ACC112 (cell line): ENCODE measurements around the gene FUS.
"Not testable (repeated sequence)": the region's sequence is repeated elsewhere in the genome, so short reads cannot be mapped to it uniquely, and the experiment has no call there.

Source experiments
- H2AFZ ChIP-seq: fragments of 200-600 bp; sonication (generic); one replicate; pipeline ENCODE4 v1.6.0; 2017; ENCODE audit warnings: antibody characterized with exemption, low read length; ENCODE audit not compliant: unreplicated experiment
- H3K27ac ChIP-seq: fragments of 200-600 bp; sonication (generic); 2 replicates; pipeline ENCODE4 v1.5.1; 2014; ENCODE audit warnings: low read depth, mild to moderate bottlenecking, antibody characterized with exemption, low read length, moderate library complexity
- H3K27me3 ChIP-seq: fragments of 200-600 bp; sonication (generic); 2 replicates; pipeline ENCODE4 v1.6.1; 2014; ENCODE audit warnings: mild to moderate bottlenecking, antibody characterized with exemption, low read length, moderate library complexity, mixed read lengths; ENCODE audit not compliant: insufficient read depth
- H3K36me3 ChIP-seq: fragments of 200-600 bp; sonication (generic); 2 replicates; pipeline ENCODE4 v1.6.1; 2016; ENCODE audit warnings: mild to moderate bottlenecking, antibody characterized with exemption, low read length, moderate library complexity, mixed read lengths; ENCODE audit not compliant: insufficient read depth
- H3K4me1 ChIP-seq: fragments of 200-600 bp; sonication (generic); one replicate; pipeline ENCODE4 v1.6.1; 2016; ENCODE audit warnings: low read length, mixed read lengths; ENCODE audit not compliant: insufficient read depth, unreplicated experiment, control insufficient read depth
- H3K4me3 ChIP-seq: fragments of 200-600 bp; sonication (generic); 2 replicates; pipeline ENCODE4 v1.5.1; 2014; ENCODE audit warnings: mild to moderate bottlenecking, low read depth, low read length
- H3K79me2 ChIP-seq: fragments of 200-600 bp; sonication (generic); one replicate; pipeline ENCODE4 v1.6.0; 2016; ENCODE audit warnings: low read length; ENCODE audit not compliant: control insufficient read depth, unreplicated experiment, insufficient read depth

Gene FUS

DNA sequence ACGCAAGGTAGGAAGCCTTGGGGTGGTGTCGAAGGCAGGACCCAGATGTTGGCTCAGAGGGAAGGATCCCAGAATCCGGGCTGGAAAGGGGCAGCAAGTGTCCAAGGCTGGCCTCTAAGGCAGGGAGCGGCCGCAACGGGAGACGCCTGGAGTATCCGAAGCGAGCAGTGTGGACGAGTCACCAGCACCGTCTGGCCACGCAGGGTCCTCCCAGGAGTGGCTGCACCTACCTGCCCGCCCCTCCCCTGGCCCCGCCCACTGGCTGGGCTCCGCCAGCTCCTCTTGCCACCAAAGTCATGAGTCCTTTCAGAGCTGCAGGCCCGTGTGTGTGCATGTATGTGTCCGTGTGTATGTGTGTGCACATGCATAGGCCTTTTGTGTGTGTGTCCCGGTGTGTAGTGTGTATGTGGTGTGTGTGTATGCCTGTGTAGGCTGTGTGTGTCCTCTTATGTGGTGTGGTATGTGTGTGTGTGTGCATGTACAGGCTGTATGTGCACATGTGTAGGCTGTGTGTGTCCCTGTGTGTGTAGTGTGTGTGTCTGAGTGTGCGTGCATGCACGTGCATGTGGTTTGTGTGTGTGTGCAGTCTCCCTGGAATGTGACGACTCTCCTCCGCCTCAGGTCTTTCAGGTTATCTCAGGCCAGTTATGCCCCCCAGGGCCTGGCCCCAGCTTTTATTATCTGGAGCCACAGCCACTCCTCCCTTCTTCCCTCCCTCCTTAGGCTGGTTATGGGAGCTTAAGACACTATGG lies 44.2 kb upstream of the FUS start, which contains the start of gene PRSS8:
TSS of gene PRSS8 (minus strand) at position 193 of the 752 bp plus-strand sequence. CDS start 229 bp downstream, outside the sequence.
- Histone ChIP-seq H3K36me3 (no peaks in the 10 kb centered on the region), H3K27me3 (no peaks in the 10 kb centered on the region), H2AFZ (no peak within 1 kb of the TSS), H3K27ac (no peak within 1 kb of the TSS), H3K4me3 (no peak within 1 kb of the TSS), H3K4me1 (peaks cover 36% of the 10 kb centered on the region), H3K79me2 (no peaks in the 10 kb centered on the region)

- Histone ChIP-seq H3K27me3 (no peaks in the 10 kb centered on the region), H3K4me3 (no peak overlapping the region), H3K79me2 (no peaks in the 10 kb centered on the region), H3K36me3 (no peaks in the 10 kb centered on the region), H3K27ac (no peak overlapping the region), H2AFZ (no peak overlapping the region), H3K4me1 (peaks cover 41% of the 10 kb centered on the region)
Observed at GRCh38 chr16:31136287-31136662, 43.7 kb upstream of the FUS start.

DNA sequence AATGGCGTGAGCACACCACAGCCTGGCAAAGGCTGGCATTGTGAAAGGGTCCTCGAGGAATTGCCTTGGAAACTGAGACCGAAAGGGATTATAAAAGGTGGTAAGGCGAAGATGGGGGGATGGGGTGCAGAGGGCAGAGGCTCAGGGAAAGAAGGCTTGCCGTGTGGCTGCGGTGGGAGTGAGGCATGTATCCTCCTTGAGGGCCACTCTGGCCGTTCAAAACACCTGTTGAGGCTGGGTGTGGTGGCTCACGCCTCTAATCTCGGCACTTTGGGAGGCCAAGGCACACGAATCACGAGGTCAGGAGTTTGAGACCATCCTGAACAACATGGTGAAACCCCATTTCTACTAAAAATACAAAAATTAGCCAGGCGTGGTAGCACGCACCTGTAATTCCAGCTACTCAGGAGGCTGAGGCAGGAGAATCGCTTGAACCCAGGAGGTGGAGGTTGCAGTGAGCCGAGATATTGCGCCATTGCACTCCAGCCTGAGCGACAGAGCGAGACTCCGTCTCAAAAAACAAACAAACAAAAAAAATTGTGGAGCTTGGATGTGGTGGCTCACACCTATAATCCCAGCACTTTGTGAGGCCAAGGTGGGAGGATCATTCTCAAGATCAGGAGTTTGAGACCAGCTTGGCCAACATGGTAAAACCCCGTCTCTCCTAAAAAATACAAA lies 43.0 kb upstream of the FUS start:
- peaks cover 47% of the 10 kb centered on the region for H3K4me1 ChIP-seq
- H3K27me3 ChIP-seq, H3K79me2 ChIP-seq, H3K36me3 ChIP-seq, H2AFZ ChIP-seq, H3K4me3 ChIP-seq, H3K27ac ChIP-seq: not testable (repeated sequence)

GRCh38 chr16:31138621-31139578 lies 41.0 kb upstream of the FUS start:
- no peaks in the 10 kb centered on the region for H3K79me2 ChIP-seq
- peak overlapping the region; percentile 56 for H3K4me3 ChIP-seq
- H2AFZ ChIP-seq: peak overlapping the region; percentile 57
- H3K27me3 ChIP-seq: no peaks in the 10 kb centered on the region
- H3K27ac ChIP-seq: peak overlapping the region; percentile 9; the same call in 1 of the 2 replicates
- H3K36me3 ChIP-seq: no peaks in the 10 kb centered on the region
- peaks cover 50% of the 10 kb centered on the region for H3K4me1 ChIP-seq

DNA sequence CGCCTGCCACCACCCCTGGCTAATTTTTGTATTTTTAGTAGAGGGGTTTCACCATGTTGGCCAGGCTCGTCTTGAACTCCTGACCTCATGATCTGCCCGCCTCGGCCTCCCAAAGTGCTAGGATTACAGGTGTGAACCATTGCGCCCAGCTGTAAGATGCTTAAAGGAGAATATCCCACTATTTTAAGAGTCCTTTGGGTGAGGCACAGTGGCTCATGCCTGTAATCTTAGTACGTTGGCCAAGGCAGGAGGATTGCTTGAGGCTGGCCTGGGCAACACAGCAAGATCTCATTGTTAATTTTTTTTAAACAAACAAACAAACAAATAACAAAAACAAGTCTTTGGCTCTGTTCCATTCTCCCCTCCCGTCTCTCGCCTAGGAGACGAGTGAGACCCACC lies 38.9 kb upstream of the FUS start:
- not testable (repeated sequence) for H2AFZ ChIP-seq, H3K27me3 ChIP-seq, H3K36me3 ChIP-seq, H3K79me2 ChIP-seq
- Histone ChIP-seq H3K4me3 (peak overlapping the region; percentile 59), H3K27ac (peak overlapping the region; percentile 74; the same call in 1 of the 2 replicates), H3K4me1 (peaks cover 38% of the 10 kb centered on the region)

DNA sequence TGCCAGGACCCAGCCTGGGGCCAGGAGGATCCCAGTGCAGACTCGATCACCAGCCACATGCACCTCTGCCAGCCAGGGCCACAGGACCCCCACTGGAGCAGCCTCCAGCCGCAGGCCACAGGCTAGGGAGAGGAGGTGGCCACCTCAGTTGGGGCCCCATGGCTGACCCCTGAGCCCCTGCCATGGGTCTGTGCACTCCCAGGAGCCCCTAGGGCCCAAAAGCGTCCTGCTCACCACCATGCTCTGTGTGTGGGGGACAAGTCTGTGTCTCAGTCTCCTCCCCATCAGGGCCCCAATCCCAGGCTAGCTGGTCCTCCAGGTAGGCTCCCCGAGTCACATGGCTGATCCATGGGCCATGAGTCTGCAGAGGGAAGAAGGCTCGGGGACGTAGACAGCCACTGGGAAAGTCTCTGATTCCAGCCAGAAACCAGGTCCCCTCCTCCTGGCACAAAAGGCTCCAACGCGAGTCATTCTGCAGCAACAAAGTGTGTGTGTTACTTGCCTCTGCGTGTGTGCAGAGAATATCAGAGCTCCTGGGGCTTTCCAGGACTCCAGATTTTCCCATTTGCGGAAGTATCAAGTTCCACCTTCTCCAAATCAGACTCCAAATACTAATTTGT lies 38.3 kb upstream of the FUS start:
- H3K4me1 ChIP-seq: peaks cover 38% of the 10 kb centered on the region
- H3K27ac ChIP-seq: peak overlapping the region; percentile 74
- peaks cover 9% of the 10 kb centered on the region; the same call in 1 of the 2 replicates for H3K27me3 ChIP-seq
- no peaks in the 10 kb centered on the region for H3K79me2 ChIP-seq
- H3K36me3 ChIP-seq: no peaks in the 10 kb centered on the region
- peak overlapping the region; percentile 26 for H2AFZ ChIP-seq
- peak overlapping the region; percentile 59 for H3K4me3 ChIP-seq

- Histone ChIP-seq H3K4me1 (peaks cover 38% of the 10 kb centered on the region), H3K36me3 (no peaks in the 10 kb centered on the region), H2AFZ (peak overlapping the region; percentile 97), H3K27me3 (peaks cover 14% of the 10 kb centered on the region), H3K79me2 (no peaks in the 10 kb centered on the region), H3K27ac (peak overlapping the region; percentile 74), H3K4me3 (peak overlapping the region; percentile 85)
Observed at GRCh38 chr16:31142109-31143010, 37.6 kb upstream of the FUS start.

DNA sequence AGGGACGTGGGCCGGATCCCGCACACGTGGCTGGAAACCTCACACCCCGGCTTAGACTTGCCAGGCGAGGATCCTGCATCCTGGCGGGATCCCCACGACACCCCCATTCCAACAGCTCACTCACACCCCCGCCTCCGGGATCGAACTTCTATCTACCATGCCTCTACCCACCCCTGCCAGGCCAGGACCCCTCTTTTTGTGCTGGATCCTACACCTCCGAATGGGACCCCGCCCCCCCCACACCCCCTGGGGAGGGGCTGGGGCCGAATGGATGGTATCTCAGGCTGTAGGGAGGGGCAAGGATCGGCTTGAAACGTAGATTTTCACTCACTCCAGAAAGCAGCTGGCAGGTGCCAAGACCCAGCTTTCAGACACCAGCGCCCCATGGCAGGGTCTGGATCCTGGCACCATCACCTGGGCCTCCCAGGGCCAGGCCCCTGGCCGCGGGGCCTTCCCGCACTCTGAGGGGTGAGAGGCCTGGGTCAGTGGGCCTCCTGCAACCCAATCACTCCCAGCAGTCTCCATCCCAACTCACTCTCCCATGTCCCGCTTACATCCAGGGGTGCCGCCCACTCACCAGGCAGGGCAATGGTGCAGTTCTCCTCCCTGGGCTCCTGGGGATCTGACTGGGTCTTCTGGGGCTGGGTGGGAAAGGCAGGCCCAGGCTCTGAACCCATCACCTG lies 36.8 kb upstream of the FUS start:
- Histone ChIP-seq H2AFZ (peak overlapping the region; percentile 97), H3K27ac (no peak overlapping the region), H3K4me1 (peaks cover 38% of the 10 kb centered on the region), H3K4me3 (peak overlapping the region; percentile 85), H3K36me3 (no peaks in the 10 kb centered on the region), H3K79me2 (no peaks in the 10 kb centered on the region), H3K27me3 (peaks cover 22% of the 10 kb centered on the region)

DNA sequence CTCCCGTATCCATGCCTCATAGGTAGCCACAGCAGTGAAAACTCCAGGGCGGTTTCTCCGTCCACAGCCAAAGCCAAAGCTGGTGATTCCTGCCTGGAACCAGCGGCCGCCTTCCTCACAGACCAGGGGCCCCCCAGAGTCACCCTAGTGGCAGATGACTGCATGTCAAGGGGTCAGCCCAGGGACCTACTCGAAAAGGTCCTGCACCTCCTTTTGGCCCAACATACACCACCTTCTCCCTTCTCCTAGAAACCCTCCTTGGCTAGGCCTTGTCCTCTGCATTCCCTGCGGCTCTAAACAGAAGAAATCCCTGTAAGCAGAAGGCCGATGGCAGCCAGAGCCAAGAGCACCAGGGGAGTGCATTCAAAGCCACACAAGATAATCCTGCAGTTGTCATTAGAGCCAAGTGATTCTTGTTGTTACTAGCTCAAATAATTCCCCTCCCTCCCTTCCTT lies 36.2 kb upstream of the FUS start:
- no peak overlapping the region for H3K27ac ChIP-seq
- no peaks in the 10 kb centered on the region for H3K79me2 ChIP-seq
- peaks cover 27% of the 10 kb centered on the region for H3K27me3 ChIP-seq
- H3K4me1 ChIP-seq: peaks cover 32% of the 10 kb centered on the region
- no peak overlapping the region for H3K4me3 ChIP-seq
- H3K36me3 ChIP-seq: no peaks in the 10 kb centered on the region
- H2AFZ ChIP-seq: no peak overlapping the region
